Stromal cell of bone marrow (primary cell): ENCODE measurements around the gene COL19A1.
"Not testable (repeated sequence)": the region's sequence is repeated elsewhere in the genome, so short reads cannot be mapped to it uniquely, and the experiment has no call there.

Experiments used
- DNase-seq: peaks from one replicate; pipeline ENCODE4 v3.0.0-alpha.2; 2012; ENCODE audit warnings: low read depth

Gene COL19A1

DNA sequence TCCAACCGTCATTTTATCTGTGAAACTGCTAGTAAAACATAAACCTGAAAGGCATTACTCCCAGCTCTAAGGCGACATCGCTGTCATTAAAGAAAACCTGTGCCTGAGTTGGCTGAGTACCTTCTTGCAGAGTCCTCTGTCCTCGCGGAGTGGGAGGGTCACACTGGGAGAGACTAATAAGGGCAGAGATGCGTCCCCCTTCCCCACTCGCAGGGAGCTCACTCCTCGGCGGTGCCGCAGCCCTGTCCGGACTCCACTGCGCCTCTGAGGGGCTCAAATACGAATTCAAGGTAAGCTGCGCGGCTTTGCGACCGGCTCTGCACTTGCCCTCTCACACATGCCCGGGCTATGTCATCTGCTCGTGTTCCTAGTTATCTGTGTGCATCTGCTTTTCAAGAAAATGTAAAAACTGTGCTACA is at the start of gene COL19A1:
COL19A1 (plus strand) TSS at position 206 of the 419 bp plus-strand sequence. CDS start 13,012 bp downstream, outside the sequence.
- DNase-seq = no peak

DNA sequence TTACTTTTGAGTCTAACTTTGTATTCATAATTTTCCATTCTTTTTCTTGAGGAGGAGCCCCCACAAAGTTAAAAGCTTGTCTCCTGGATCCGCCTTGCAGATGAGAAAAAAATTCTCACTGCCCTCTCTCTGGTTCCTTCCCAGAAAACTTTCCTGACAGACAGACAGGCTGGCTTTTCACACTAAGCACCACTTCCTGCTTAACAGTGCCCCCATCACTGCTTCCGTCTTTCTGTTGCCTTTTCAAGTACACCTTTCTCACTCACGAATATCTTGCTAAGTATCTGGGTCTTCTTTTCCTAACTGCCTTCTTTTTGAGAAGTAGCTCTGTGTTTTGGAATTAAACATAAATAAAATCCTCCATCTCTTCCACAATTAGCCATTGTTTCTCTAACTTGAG is 49.8 kb upstream of the COL19A1 start:
- DNase-seq = no peak

DNA sequence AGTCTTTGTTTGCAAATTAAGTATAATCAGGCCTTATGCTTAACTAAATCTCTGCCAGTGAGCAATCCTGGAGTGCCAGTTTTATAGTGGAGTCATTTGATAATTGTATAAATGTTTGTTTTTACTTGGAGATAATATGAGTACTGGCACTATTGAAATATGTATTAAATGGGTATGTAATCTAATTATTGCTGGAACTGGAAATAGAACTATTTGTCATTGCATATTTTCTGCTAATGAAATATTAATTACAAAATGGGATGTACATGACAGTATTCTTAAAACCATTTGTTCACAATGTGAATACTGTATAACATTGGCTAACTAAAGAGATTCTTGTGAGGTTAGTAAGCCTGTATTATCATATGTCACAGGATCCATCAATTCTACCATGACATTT is 49.0 kb upstream of the COL19A1 start:
- no peak for DNase-seq

GRCh38 chr6:69818223-69818930 is 48.0 kb upstream of the COL19A1 start:
- DNase-seq = no peak

- DNase-seq = no peak
These were observed 47.2 kb upstream of the COL19A1 start for GRCh38 chr6:69819138-69819537.

DNA sequence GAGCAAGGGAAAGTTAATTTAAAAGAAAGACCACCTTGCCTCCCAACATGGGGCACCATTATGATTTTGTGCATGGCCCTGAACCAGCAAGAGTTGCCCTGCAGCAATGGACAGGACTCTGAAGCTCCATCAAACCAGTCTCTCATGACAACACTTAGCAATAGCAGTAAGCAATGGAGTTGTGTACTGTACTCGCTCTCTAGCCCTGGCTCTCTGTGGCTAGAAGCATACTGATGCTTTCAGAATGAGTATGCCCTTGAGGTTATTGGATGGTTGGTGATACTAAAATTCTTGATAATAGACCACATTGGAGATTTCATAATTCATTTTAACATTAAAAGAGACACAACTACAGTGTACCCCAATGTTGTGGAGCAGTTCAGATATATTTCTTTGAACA is 46.3 kb upstream of the COL19A1 start:
- no peak for DNase-seq

- no peak for DNase-seq
These were observed 45.9 kb upstream of the COL19A1 start for GRCh38 chr6:69820438-69820837.

DNA sequence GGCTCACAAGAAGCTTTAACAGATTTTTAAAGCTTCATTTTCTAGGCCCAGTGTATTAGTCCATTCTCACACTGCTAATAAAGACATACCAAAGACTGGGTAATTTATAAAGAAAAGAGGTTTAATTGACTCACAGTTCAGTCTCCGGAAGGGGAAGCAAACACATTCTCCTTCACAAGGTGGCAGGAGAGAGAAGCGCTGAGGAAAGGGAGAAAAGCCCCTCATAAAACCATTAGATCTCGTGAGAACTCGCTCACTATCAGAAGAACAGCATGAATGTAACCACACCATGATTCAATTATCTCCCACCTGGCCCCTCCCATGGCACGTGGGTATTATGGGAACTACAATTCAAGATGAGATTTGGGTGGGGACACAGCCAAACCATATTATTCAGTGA is 42.0 kb upstream of the COL19A1 start:
- not testable (repeated sequence) for DNase-seq

DNA sequence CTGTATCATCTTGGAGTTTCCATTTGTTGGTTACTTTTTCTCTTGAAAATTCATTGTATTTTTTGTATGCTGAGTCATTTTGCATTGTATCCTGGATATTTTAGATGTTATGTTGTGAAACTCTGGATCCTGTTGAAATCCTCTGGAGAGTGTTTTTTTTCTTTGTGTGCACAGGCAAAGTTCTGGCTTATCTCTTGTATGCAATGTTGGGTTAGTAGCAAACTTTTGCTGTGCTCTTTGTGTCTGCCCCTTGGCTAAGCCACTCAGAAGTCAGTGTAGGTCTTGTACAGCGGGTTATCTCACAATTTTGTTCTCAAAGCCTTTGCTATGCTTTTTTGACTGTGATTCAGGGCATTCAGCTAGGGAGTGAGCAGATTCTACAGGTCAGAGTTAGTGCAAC is 40.5 kb upstream of the COL19A1 start:
- peak; percentile 47 for DNase-seq

- peak; percentile 40 for DNase-seq
These were observed 39.0 kb upstream of the COL19A1 start for GRCh38 chr6:69827276-69827893.

DNA sequence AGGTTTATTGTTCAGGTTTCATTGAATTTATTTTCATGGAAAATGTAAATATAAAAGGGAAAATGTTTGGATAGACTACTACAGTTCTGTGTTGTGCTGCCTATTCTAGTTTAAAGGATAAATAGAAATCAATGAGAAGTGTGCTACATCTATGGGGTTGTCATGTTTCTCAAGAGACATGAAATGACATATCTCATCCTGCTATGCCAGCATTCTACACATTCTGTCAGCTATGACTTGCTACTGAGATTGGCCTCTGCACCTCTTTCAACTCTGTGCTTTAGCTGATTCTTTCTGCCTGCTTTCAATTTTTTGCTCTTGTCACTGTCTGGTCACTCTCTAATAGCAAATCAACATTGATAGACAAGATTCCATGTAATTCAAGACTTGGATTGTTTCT is 33.8 kb upstream of the COL19A1 start:
- no peak for DNase-seq

DNA sequence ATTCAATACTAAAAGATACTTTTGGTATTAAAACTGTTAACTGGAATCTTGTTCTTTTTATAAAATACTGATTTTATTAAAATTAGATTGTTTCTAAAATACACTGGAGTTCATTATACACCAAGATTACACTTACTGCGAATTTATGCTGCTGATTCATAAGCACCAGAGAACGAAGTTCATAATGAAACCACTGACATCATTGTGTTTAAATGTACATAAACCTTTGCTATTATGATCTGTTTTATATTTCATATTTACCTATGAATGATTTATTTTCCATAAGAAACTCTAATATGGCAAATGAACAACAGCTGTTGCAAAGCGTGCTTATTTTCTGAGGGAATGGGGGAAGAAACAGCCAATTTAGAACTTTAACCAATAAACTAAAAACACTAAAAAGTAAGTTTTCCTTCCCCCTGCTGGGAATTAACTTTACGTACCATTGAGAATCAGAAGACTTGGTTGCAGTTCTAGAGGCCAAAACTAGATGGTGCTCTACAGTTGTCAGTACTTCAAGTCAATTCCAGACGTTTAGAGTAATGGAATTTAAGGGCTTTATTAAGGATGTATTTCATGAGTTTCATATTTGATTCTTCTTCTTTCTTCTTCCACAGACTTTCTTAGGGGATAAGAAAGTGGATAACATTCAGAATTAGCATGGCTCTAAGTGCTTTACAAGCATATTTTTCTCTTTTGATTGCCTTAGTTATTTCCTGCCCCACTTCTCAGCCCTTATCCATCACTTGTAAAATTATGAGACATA is 30.8 kb upstream of the COL19A1 start:
- peak; percentile 54 for DNase-seq

DNA sequence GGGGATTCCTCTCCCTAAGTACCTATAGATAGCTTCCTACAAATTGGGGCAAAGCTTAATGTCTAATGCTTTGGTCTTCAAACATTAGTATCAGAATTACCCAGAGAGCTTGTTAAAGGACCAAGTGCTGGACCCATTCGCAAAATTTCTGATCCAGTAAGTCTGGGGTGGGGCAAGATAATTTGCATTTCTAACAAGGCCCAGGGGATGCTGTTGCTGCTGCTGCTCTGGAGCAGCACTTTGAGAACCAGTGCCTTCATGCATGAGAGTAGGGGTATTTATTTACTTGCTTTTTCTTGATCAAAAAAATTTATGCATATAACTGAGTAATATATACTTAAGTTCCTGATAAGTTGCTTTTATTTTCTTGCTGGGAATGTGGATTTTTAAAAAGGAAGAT is 24.5 kb upstream of the COL19A1 start:
- no peak for DNase-seq

- DNase-seq = no peak
These were observed 23.2 kb upstream of the COL19A1 start for GRCh38 chr6:69843189-69843588.

GRCh38 chr6:69846312-69846711 is 20.0 kb upstream of the COL19A1 start:
- no peak for DNase-seq

DNA sequence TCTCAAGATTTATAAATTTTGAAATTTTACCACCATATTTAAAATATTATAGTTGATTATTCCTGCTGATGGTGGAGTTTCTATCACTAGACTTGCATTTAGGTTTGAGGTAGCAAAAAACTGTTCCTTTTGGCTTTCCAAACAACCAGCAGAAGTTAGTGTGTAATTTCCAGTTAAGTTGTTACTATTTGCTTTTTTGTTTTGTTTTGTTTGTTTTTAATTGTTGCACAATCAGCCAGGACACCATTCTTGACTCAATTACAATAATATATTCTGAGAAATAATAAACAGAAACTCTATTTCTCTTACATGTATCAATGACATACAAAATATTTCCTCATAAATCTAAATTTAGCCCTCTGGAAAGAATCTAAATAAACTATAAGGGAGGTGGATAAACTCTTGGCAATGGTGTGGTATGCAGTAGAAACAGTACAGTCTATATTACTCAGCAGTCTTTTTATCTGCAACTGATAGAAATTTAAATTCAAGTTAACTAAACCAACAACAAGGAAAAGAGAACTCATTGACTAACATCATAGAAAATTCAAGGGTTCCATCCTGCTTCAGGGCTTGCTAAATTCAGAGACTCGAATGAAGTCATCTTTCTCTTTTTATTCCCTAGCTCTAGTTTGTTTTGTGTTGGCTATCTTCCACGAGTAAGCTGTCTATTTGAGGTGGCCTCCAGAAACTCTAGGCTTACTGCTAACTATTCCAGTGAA is 19.4 kb upstream of the COL19A1 start:
- DNase-seq = no peak

GRCh38 chr6:69847492-69847788 is 18.9 kb upstream of the COL19A1 start:
- DNase-seq = no peak

- DNase-seq = no peak
These were observed 17.8 kb upstream of the COL19A1 start for GRCh38 chr6:69848552-69848951.

DNA sequence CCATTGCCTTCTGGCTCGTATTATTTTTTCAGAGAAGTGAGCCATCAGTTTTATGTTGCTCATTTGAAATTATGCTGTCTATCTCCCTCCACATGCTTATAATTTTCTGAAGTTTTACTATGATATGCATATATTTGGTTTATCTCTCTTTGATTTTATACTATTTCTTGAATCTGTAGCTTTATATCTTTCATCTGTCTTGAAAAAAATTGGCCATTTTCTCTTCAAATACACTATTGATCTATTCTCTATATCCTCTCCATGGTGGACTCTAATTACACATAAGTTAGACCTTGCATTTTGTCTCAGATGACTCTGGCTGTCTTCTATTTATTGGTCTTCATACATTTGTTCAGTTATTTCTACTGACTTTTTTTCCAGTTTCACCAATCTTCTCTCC is 13.7 kb upstream of the COL19A1 start:
- DNase-seq = no peak

- no peak for DNase-seq
These were observed 4.4 kb upstream of the COL19A1 start for GRCh38 chr6:69861986-69862385.

- DNase-seq = no peak
These were observed 2.6 kb upstream of the COL19A1 start for GRCh38 chr6:69863766-69864165.

DNA sequence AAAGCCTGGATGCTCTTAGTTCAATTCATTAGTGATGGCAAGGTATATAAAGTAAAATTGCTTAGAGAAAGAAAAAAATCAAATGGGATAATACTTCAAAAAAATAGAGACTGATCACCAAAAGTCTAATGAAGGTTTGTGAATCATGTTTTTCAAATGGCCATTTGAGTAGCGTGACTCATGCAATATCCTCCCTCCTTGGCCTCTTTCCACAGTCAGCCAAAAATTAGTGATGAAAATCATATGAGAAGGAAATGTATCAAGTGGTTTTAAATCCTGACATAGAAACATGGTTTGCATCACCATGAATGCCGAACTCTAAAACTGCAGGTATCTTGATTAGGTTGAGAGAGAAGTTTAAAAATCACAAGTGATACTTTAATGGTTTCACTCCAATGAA is 1.2 kb upstream of the COL19A1 start:
- peak; percentile 74 for DNase-seq
